Gastrocnemius medialis (tissue), 4 donors: Measurements from ENCODE around the gene PSMC5. TPM values are rescaled to one million over a fixed set of nuclear protein-coding genes. Genes with fewer than 3 reads are reported as not detected.

ENCODE experiments used
- ATAC-seq, 2 donors: fragments of 150-250 bp; one replicate each; pipeline ENCODE4 v1.9.1; 2016
- DNase-seq, 2 donors: peaks; one replicate each; pipeline ENCODE4 v3.0.0-alpha.2; 2019
- H3K27ac ChIP-seq, 4 donors: fragments of 200-600 bp; sonication (generic); 1 replicate in 1 of 4; 2 replicates in 3 of 4; pipeline ENCODE4 v1.5.1; 2016 to 2018; ENCODE audit warnings: mild to moderate bottlenecking in 2 of 4, moderate library complexity in 1 of 4
- H3K27me3 ChIP-seq, 3 donors: fragments of 200-600 bp; sonication (generic) in 2 of 3; 1 replicate in 1 of 3; 2 replicates in 2 of 3; pipeline versions ENCODE4 v1.5.1 to v1.6.0; 2016 to 2019; ENCODE audit warnings: mild to moderate bottlenecking in 1 of 3, moderate library complexity in 1 of 3
- H3K36me3 ChIP-seq, 2 donors: fragments of 200-600 bp; sonication (generic) in 1 of 2; one replicate each; pipeline ENCODE4 v1.5.1; 2017 to 2018
- H3K4me1 ChIP-seq, 2 donors: fragments of 200-600 bp; sonication (generic) in 1 of 2; one replicate each; pipeline ENCODE4 v1.5.1; 2016 to 2017; ENCODE audit warnings: mild to moderate bottlenecking in 2 of 2
- H3K4me3 ChIP-seq, 4 donors: fragments of 200-600 bp; sonication (generic) in 3 of 4; 1 replicate in 1 of 4; 2 replicates in 3 of 4; pipeline ENCODE4 v1.5.1; 2016 to 2019; ENCODE audit warnings: mild to moderate bottlenecking in 2 of 4
- H3K9me3 ChIP-seq, 3 donors: fragments of 200-600 bp; sonication (generic) in 2 of 3; 1 replicate in 1 of 3; 2 replicates in 2 of 3; pipeline ENCODE4 v1.5.1; 2016 to 2019
- CTCF ChIP-seq, 5 experiments: fragments of 450-650 bp in 3 of 5; fragments of 200-600 bp in 2 of 5; sonication (generic) in 2 of 5; IDR thresholded peaks in 4 of 5; conservative IDR thresholded peaks in 1 of 5; 1 replicate in 4 of 5; 2 replicates in 1 of 5; pipeline ENCODE4 v1.5.1; 2016 to 2019; ENCODE audit warnings: antibody characterized with exemption in 5 of 5, mild to moderate bottlenecking in 3 of 5, moderate library complexity in 3 of 5
- POLR2A ChIP-seq, 2 donors: fragments of 450-650 bp; IDR thresholded peaks; one replicate each; pipeline ENCODE4 v1.6.1; 2017; ENCODE audit warnings: antibody characterized with exemption in 2 of 2, mild to moderate bottlenecking in 2 of 2, moderate library complexity in 2 of 2
- in situ Hi-C, 4 donors: fragments of 200-750 bp; cut with MboI; loops; one replicate each; pipeline versions ENCODE4 v1.15.0 to v1.8.0; 2017; ENCODE audit warnings: low sequenced_read_pairs in 4 of 4
- intact Hi-C: fragments of 100-400 bp; cut with DNase I; formaldehyde crosslinking; loops from one replicate; pipeline ENCODE4 v1.15.1; 2023; ENCODE audit warnings: low total_unique reads
- total RNA-seq, 4 donors: library from RNA; depleted of rRNA; stranded (reverse); fragments of >200 nt; gene quantifications; one replicate each; pipeline versions ENCODE4 v1.1.0 to v1.2.3, GENCODE V29; 2016

PSMC5 gene
- total RNA-seq, 4 donors from 2014 or later = 103 to 153 (median 123) TPM

GRCh38 chr17:63785556-63785955 is 41.7 kb upstream of the PSMC5 start:
- TF ChIP-seq CTCF (IDR thresholded peaks at IDR 0.05 in 4 of 5, conservative IDR thresholded peaks at IDR 0.05 in 1 of 5) (no peak), POLR2A (IDR thresholded peaks at IDR 0.05) (no peak)
- Histone ChIP-seq H3K4me3 (no peak overlapping the region), H3K4me1 (peaks cover 21% of the 10 kb centered on the region in 2 donors), H3K27me3 (no peaks in the 10 kb centered on the region), H3K36me3 (peaks cover 0 to 42% of the 10 kb centered on the region in 2 donors), H3K27ac (peak overlapping the region; percentile 57 to 71 (median 63)), H3K9me3 (no peaks in the 10 kb centered on the region)
- intact Hi-C loops = no loop called here
- no peak for DNase-seq
- in situ Hi-C loops = loop anchor here in 1 of 4 donors (5.0 kb wide), 1 partner anchor 48 kb away; no protein-coding TSS in a partner anchor
- peak; percentile 88 to 92 for ATAC-seq

DNA sequence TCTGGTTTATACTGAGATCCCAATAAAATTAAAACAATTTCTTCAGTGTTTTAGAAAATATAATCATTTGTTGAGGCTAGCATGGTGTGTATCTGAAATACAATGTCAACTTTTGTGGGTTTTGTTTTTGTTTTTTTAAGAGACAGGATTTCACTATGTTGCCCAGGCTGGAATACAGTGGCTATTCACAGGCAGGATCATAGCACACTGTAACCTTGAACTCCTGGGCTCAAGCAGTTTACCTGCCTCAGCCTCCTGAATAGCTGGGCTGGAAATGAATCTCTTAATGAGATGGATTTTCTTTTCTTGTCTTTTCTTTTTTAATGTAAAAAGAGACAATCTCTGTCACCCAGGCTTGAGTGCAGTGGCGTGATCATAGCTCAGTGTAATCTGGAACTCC is 41.1 kb upstream of the PSMC5 start:
- Histone ChIP-seq H3K9me3 (no peaks in the 10 kb centered on the region), H3K4me3 (no peak overlapping the region), H3K4me1 (peaks cover 15% of the 10 kb centered on the region in 2 donors), H3K36me3 (peaks cover 0 to 46% of the 10 kb centered on the region in 2 donors), H3K27me3 (no peaks in the 10 kb centered on the region), H3K27ac (peak overlapping the region; percentile 57 to 71 (median 63))
- ATAC-seq (no peak), DNase-seq (no peak)
- in situ Hi-C loops = loop anchor here in 1 of 4 donors (5.0 kb wide), 1 partner anchor 49 kb away; no protein-coding TSS in a partner anchor
- intact Hi-C loops = no loop called here
- TF ChIP-seq POLR2A (IDR thresholded peaks at IDR 0.05) (no peak), CTCF (IDR thresholded peaks at IDR 0.05 in 4 of 5, conservative IDR thresholded peaks at IDR 0.05 in 1 of 5) (no peak)

DNA sequence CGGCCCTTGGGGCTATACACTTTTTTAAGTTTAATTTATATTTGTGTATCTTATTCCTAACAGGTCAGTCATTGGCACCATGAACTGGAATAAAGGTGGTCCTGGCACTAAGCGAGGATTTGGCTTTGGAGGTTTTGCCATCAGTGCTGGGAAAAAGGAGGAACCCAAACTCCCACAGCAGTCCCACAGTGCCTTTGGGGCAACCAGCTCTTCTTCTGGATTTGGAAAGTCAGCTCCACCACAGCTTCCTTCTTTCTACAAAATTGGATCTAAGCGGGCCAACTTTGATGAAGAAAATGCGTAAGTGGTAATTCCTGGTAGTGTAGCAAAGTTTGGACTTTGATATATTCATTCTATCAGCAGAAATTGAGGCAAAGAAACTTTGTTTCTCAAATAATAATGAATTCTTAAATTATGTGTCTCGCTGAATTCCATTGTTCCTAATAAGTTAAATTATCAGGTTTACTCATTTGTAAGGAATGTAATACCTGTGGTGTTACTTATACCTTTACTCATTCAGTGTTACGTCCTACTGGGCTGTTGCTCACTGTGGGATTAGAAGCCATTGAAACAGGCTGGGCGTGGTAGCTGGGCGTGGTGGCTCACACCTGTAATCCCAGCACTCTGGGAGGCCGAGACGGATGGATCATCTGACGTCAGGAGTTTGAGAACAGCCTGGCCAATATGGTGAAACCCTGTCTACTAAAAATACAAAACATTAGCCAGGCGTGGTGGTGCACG is 40.1 kb upstream of the PSMC5 start:
- DNase-seq = no peak
- TF ChIP-seq POLR2A (IDR thresholded peaks at IDR 0.05) = no peak
- no peak for TF ChIP-seq CTCF (IDR thresholded peaks at IDR 0.05 in 4 of 5, conservative IDR thresholded peaks at IDR 0.05 in 1 of 5)
- intact Hi-C loops (no loop called here), in situ Hi-C loops (loop anchor here in 1 of 4 donors (5.0 kb wide), 1 partner anchor 50 kb away; no protein-coding TSS in a partner anchor)
- no peak for ATAC-seq
- no peaks in the 10 kb centered on the region for H3K9me3 ChIP-seq
- H3K27ac ChIP-seq = peak overlapping the region in 1 of 4 donors; percentile 68
- no peaks in the 10 kb centered on the region for H3K27me3 ChIP-seq
- H3K4me3 ChIP-seq = no peak overlapping the region
- peaks cover 0 to 57% of the 10 kb centered on the region in 2 donors for H3K36me3 ChIP-seq
- peaks cover 11 to 15% of the 10 kb centered on the region in 2 donors for H3K4me1 ChIP-seq

GRCh38 chr17:63790057-63790456 is 37.2 kb upstream of the PSMC5 start:
- no peaks in the 10 kb centered on the region for H3K9me3 ChIP-seq
- H3K27me3 ChIP-seq = no peaks in the 10 kb centered on the region
- H3K4me1 ChIP-seq = peaks cover 9 to 13% of the 10 kb centered on the region in 2 donors
- H3K4me3 ChIP-seq = no peak overlapping the region
- intact Hi-C loops (no loop called here), in situ Hi-C loops (no loop called here)
- ATAC-seq (no peak), DNase-seq (no peak)
- TF ChIP-seq POLR2A (IDR thresholded peaks at IDR 0.05) = no peak
- no peak for TF ChIP-seq CTCF (IDR thresholded peaks at IDR 0.05 in 4 of 5, conservative IDR thresholded peaks at IDR 0.05 in 1 of 5)
- no peak overlapping the region for H3K27ac ChIP-seq
- peaks cover 0 to 81% of the 10 kb centered on the region in 2 donors for H3K36me3 ChIP-seq
